Adipocyte (in vitro differentiated cells): ENCODE measurements around the gene NFE2L3.
"Not testable (repeated sequence)": the region's sequence is repeated elsewhere in the genome, so short reads cannot be mapped to it uniquely, and the experiment has no call there.

ENCODE experiments used
- DNase-seq: peaks from one replicate; pipeline ENCODE4 v3.0.0-alpha.2; 2015; ENCODE audit warnings: low read depth
- H3K27me3 ChIP-seq: replicated peaks from 2 replicates; pipeline ENCODE4 v1.7.0; 2013; ENCODE audit warnings: mild to moderate bottlenecking, low read length, moderate library complexity; ENCODE audit not compliant: control insufficient read depth, insufficient read depth
- H3K36me3 ChIP-seq: 2 replicates; pipeline ENCODE4 v1.7.0; 2013; ENCODE audit warnings: low read length, mild to moderate bottlenecking, moderate library complexity; ENCODE audit not compliant: control insufficient read depth, insufficient read depth, severe bottlenecking
- H3K4me1 ChIP-seq: 2 replicates; pipeline ENCODE4 v1.7.0; 2013; ENCODE audit warnings: mild to moderate bottlenecking, low read length, moderate library complexity; ENCODE audit not compliant: control insufficient read depth, insufficient read depth
- H3K4me3 ChIP-seq: 2 replicates; pipeline ENCODE4 v1.7.0; 2013; ENCODE audit warnings: mild to moderate bottlenecking, low read length, moderate library complexity
- H3K9ac ChIP-seq: 2 replicates; pipeline ENCODE4 v1.7.0; 2013; ENCODE audit warnings: mild to moderate bottlenecking, low read length, moderate library complexity
- H3K9me3 ChIP-seq: 2 replicates; pipeline ENCODE4 v1.7.0; 2013; ENCODE audit warnings: mild to moderate bottlenecking, low read length, moderate library complexity; ENCODE audit not compliant: control insufficient read depth

NFE2L3 gene, protein sequence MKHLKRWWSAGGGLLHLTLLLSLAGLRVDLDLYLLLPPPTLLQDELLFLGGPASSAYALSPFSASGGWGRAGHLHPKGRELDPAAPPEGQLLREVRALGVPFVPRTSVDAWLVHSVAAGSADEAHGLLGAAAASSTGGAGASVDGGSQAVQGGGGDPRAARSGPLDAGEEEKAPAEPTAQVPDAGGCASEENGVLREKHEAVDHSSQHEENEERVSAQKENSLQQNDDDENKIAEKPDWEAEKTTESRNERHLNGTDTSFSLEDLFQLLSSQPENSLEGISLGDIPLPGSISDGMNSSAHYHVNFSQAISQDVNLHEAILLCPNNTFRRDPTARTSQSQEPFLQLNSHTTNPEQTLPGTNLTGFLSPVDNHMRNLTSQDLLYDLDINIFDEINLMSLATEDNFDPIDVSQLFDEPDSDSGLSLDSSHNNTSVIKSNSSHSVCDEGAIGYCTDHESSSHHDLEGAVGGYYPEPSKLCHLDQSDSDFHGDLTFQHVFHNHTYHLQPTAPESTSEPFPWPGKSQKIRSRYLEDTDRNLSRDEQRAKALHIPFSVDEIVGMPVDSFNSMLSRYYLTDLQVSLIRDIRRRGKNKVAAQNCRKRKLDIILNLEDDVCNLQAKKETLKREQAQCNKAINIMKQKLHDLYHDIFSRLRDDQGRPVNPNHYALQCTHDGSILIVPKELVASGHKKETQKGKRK

DNA sequence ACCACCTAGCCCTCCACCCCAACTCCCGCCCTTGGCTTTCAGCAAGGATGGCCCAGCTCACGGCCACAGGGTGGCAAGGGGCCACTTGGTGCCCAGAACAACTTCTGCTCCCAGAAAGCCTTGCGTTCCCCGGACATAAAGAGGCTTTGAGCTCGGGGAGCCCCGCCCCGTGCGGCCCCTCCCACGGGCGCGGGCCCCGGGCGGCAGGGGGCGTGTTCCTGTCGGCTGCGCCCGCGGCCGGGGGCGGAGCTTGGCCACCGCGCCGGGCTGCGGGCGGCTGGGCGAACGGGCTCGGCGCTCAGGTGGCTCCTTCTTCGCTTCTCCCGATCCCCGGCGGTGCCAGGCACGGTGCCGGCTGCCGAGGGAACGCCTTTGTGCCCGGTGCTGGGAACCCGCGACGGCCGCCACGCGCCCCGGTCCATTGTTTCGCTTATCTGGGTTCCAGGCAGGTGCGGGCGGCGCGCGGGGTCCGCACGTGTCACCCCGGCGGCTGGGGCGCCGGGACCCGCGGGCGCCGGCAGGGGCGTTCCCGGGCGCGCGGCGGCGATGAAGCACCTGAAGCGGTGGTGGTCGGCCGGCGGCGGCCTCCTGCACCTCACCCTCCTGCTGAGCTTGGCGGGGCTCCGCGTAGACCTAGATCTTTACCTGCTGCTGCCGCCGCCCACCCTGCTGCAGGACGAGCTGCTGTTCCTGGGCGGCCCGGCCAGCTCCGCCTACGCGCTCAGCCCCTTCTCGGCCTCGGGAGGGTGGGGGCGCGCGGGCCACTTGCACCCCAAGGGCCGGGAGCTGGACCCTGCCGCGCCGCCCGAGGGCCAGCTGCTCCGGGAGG, at the start of gene NFE2L3:
TSS of gene NFE2L3 (plus strand) at position 246 of the 829 bp plus-strand sequence. CDS start at position 547, 301 bp downstream.
- no peaks in the 10 kb centered on the region for H3K9me3 ChIP-seq
- H3K27me3 ChIP-seq = peaks cover 29% of the 10 kb centered on the region
- H3K9ac ChIP-seq = no peak within 1 kb of the TSS
- H3K36me3 ChIP-seq = no peaks in the 10 kb centered on the region
- peaks cover 12% of the 10 kb centered on the region for H3K4me1 ChIP-seq
- H3K4me3 ChIP-seq = peak within 1 kb of the TSS; percentile 62
- peak; percentile 83 for DNase-seq

DNA sequence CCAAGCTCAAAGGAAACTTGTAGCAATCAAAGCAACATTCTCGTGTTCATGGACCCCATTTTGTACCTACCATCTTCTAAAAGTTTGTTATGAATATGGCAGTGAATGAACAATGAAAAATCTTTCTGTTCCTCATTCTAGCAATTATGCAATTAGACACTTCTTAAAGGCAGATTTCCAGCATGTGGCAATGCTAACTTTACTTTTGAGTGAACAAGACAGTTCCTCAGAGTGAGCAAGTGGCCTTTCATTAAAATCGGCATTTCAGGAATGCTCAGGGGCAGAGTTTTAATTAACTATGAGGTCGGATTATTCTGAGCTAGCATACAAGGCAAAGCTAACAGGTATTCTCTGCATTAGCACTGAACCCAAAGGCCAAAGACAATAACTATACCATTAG, 48.4 kb upstream of the NFE2L3 start:
- no peaks in the 10 kb centered on the region for H3K36me3 ChIP-seq
- no peak for DNase-seq

DNA sequence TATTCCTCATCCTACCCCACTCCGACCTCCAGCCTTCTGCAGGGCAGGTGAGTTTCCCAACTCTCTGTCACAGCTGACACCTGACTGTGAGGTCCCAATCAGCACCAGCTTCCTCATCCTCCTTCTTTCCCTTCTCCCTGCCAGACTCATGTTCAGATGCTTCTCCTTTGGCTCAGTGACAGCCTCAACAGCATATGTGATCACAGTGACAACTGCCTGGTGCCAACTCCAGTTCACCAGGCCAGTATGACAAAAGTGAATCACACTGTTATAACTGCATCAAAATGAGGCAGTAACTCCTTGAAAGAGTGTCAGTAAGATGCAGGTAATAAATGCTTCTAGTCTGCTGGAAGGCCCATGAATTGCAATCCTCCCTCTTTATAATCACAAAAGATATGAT, 46.8 kb upstream of the NFE2L3 start:
- no peaks in the 10 kb centered on the region for H3K36me3 ChIP-seq
- no peak overlapping the region for H3K4me3 ChIP-seq
- DNase-seq = no peak
- H3K9ac ChIP-seq = no peak overlapping the region
- H3K9me3 ChIP-seq = no peaks in the 10 kb centered on the region
- peaks cover 17% of the 10 kb centered on the region for H3K27me3 ChIP-seq
- H3K4me1 ChIP-seq = no peaks in the 10 kb centered on the region

More for the DNA sequence above, 48.4 kb upstream of the NFE2L3 start:
- no peaks in the 10 kb centered on the region for H3K4me1 ChIP-seq
- H3K9ac ChIP-seq = no peak overlapping the region
- peaks cover 17% of the 10 kb centered on the region for H3K27me3 ChIP-seq
- H3K4me3 ChIP-seq = no peak overlapping the region
- H3K9me3 ChIP-seq = no peaks in the 10 kb centered on the region

DNA sequence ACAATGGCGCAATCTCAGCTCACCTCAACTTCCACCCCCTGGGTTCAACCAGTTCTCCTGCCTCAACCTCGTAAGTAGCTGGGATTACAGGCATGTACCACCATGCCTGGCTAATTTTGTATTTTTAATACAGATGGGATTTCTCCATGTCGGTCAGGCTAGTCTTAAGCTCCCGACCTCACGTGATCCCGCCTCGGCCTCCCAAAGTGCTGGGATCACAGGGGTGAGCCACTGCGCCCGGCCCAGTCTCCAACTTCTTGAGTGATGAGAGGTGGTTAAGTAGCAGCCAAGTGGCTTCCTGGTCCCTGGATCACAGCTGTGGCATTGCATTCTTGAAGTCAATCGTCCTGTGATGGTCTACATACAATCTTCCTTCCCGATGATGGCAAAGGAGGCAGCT, 46.1 kb upstream of the NFE2L3 start:
- no peaks in the 10 kb centered on the region for H3K4me1 ChIP-seq
- H3K27me3 ChIP-seq = peaks cover 17% of the 10 kb centered on the region
- no peak overlapping the region for H3K9ac ChIP-seq
- no peaks in the 10 kb centered on the region for H3K36me3 ChIP-seq
- H3K4me3 ChIP-seq = no peak overlapping the region
- no peak for DNase-seq
- no peaks in the 10 kb centered on the region for H3K9me3 ChIP-seq

DNA sequence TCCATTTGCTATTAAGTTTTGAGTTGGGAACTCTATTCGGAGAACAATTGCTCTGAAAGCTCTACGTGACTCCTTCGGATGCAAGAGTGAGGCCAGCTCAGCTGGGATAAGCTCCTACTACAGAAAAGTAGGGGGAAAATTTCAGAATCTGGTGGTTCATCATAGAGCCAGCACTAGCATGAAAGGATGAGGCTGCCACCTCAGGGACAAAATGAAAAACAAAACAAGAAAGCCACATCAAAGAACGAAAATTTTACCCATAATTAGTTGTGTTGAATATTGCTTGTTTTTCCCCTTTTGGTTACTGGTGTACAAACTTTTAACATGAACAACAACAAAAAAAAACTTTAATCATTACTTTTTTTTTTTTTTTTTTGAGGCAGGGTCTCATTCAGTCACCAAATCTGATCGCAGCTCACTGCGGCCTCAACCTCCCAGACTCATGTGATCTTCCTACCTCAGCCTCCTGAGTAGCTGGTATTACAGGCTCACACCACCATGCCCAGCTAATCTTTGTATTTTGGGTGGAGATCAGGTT, 39.7 kb upstream of the NFE2L3 start:
- H3K4me3 ChIP-seq = no peak overlapping the region
- no peaks in the 10 kb centered on the region for H3K9me3 ChIP-seq
- DNase-seq = no peak
- no peaks in the 10 kb centered on the region for H3K36me3 ChIP-seq
- no peak overlapping the region for H3K9ac ChIP-seq
- H3K4me1 ChIP-seq = no peaks in the 10 kb centered on the region
- peaks cover 26% of the 10 kb centered on the region for H3K27me3 ChIP-seq

DNA sequence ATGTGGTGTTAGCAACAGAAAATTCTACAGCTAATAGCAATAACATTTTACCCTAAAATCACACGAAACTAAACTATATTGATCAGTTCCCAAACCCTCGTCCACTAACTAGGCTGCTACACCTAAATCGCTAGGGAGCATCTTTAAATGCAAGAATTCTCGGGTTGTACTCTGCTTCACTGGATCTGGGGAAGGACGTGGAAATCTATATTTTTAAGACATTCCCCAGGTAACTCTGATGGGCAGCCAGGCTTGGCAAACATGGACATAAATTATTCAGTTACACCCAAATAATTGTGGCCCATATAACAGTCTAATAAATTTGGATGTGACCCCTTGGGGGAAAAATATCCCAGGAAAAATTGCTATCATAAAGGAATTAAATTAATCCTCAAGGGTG, 36.3 kb upstream of the NFE2L3 start:
- Histone ChIP-seq H3K9ac (no peak overlapping the region), H3K4me3 (no peak overlapping the region), H3K4me1 (no peaks in the 10 kb centered on the region), H3K36me3 (no peaks in the 10 kb centered on the region), H3K27me3 (peaks cover 38% of the 10 kb centered on the region), H3K9me3 (no peaks in the 10 kb centered on the region)
- no peak for DNase-seq

DNA sequence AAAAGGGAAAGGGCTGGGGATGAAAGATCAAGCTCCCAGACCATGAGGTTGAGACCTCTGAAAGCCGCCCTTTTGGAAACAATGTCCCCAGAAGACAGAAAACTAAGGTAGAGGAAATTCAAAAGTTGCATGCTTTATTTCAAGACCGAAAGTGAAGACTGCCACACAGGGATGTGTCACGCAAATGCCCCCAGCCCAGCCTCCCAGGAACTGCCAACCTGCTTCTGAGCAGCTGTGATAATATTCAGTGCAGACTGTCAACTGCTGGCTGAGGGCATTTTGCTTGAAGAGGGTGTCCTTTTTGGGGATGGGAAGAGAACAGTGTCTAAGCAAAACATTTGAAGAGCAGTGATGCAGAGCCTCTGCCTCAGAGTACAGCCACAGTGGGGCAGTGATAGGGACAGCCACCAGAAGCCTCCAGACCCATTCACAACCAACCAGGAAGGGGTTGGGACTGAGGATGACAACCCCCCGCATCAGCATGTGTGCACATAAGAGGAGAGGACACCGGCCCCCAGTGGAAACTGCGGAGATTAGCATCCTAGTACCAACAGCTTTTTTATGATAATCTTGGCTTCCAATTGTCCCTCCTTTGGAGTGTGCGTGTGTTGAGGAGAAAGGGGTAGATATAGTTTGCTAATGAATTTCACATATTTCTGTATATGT, 34.7 kb upstream of the NFE2L3 start:
- H3K4me3 ChIP-seq = no peak overlapping the region
- no peak overlapping the region for H3K9ac ChIP-seq
- no peaks in the 10 kb centered on the region for H3K36me3 ChIP-seq
- peaks cover 40% of the 10 kb centered on the region for H3K27me3 ChIP-seq
- H3K4me1 ChIP-seq = no peaks in the 10 kb centered on the region
- no peak for DNase-seq
- H3K9me3 ChIP-seq = no peaks in the 10 kb centered on the region

DNA sequence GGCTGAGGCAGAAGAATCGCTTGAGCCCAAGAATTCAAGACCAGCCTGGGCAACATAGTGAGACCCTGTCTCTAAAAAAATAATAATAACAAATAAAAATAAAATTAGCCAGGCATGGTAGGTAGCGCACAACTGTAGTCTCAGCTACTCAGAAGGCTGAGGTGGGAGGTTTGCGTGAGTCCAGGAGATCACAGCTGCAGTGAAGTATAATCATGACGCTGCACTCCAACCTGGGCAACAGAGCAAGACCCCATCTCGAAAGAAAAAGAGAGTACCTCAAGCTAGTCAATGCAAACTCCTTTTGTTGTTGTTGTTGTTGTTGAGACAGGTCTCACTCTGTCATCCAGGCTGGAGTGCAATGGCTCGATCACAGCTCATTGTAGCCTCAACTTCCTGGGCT, 34.0 kb upstream of the NFE2L3 start:
- H3K36me3 ChIP-seq = no peaks in the 10 kb centered on the region
- no peak overlapping the region for H3K4me3 ChIP-seq
- no peaks in the 10 kb centered on the region for H3K4me1 ChIP-seq
- H3K9ac ChIP-seq = no peak overlapping the region
- H3K9me3 ChIP-seq = no peaks in the 10 kb centered on the region
- DNase-seq = no peak
- H3K27me3 ChIP-seq = peaks cover 40% of the 10 kb centered on the region

DNA sequence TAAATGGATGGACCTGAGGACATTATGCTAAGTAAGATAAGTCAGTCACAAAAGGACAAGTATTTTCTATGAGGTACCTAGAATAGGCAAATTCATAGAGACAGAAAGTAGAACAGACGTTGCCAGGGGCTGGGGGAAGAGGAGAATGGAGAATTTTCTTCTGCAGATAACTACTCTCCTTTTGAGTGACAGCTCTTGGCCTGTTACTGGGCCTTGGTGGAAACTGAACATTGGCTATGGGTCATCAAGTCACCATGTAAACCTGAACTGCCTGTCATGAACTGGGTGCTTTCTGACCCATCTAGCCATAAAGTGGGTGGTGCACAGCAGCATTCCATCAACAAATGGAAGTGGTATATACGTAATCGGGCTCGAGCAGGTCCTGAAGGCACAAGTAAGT, 29.3 kb upstream of the NFE2L3 start:
- Histone ChIP-seq H3K36me3 (no peaks in the 10 kb centered on the region), H3K4me1 (no peaks in the 10 kb centered on the region), H3K9ac (no peak overlapping the region), H3K27me3 (peaks cover 44% of the 10 kb centered on the region), H3K9me3 (peaks cover 5% of the 10 kb centered on the region), H3K4me3 (no peak overlapping the region)
- DNase-seq = no peak

DNA sequence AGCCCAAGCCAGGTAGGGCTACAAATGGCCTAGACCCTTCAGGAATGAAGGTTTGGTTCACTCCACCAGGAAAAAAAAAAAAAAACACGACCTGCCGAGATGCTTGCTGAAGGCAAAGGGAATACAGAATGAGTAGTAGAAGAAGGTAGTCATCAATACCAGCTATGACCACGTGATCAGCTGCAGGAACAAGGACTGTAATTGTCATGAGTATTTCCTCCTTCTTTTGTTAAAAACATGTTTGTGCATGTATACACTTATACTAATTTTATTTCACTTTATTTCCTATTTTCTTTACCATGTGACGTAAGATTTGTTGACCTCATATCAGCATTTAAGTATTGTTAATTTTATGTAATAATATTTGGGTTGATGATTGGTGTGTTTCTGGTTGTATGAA, 27.2 kb upstream of the NFE2L3 start:
- H3K4me1 ChIP-seq, H3K9me3 ChIP-seq, H3K4me3 ChIP-seq, DNase-seq, H3K36me3 ChIP-seq, H3K9ac ChIP-seq: not testable (repeated sequence)
- H3K27me3 ChIP-seq = peaks cover 42% of the 10 kb centered on the region
